HG03196 (cell line): ENCODE data around the gene NEK4.
A peak's percentile ranks its signal among the peaks of the same experiment; 100 is the strongest.

Source experiments
- ATAC-seq: cut with Tn5 transposase; IDR thresholded peaks from one replicate; pipeline ENCODE4 v1.9.1; 2021; ENCODE audit not compliant: unreplicated experiment

The NEK4 gene

GRCh38 chr3:52770496-52771333, at the start of gene NEK4:
Gene NEK4 (minus strand): TSS chr3:52770940. CDS start chr3:52770746, 194 bp downstream.
- ATAC-seq = peak; percentile 92

- no peak for ATAC-seq
Measured at GRCh38 chr3:52819936-52820335, 49.2 kb upstream of the NEK4 start.

GRCh38 chr3:52817860-52818259, 47.1 kb upstream of the NEK4 start:
- no peak for ATAC-seq

- no peak for ATAC-seq
Measured at GRCh38 chr3:52817221-52817620, 46.5 kb upstream of the NEK4 start.

- no peak for ATAC-seq
Measured at GRCh38 chr3:52816654-52817053, 45.9 kb upstream of the NEK4 start.

GRCh38 chr3:52816199-52816598, 45.5 kb upstream of the NEK4 start:
- ATAC-seq = no peak

GRCh38 chr3:52813810-52814209, 43.1 kb upstream of the NEK4 start:
- no peak for ATAC-seq

GRCh38 chr3:52811452-52812011, 40.8 kb upstream of the NEK4 start:
- no peak for ATAC-seq

GRCh38 chr3:52810923-52811322, 40.2 kb upstream of the NEK4 start:
- no peak for ATAC-seq

GRCh38 chr3:52809662-52810377, 39.1 kb upstream of the NEK4 start:
- ATAC-seq = no peak

- no peak for ATAC-seq
Measured at GRCh38 chr3:52809149-52809548, 38.4 kb upstream of the NEK4 start.

GRCh38 chr3:52805270-52806039, 34.7 kb upstream of the NEK4 start:
- ATAC-seq = no peak

- ATAC-seq = no peak
Measured at GRCh38 chr3:52801839-52802238, 31.1 kb upstream of the NEK4 start.

GRCh38 chr3:52800079-52800478, 29.3 kb upstream of the NEK4 start:
- ATAC-seq = no peak

GRCh38 chr3:52798978-52799476, 28.3 kb upstream of the NEK4 start:
- ATAC-seq = no peak

GRCh38 chr3:52798376-52798977, 27.7 kb upstream of the NEK4 start:
- no peak for ATAC-seq

GRCh38 chr3:52796411-52796810, 25.7 kb upstream of the NEK4 start:
- no peak for ATAC-seq

GRCh38 chr3:52795298-52795900, 24.7 kb upstream of the NEK4 start:
- no peak for ATAC-seq

- ATAC-seq = no peak
Measured at GRCh38 chr3:52794612-52795099, 23.9 kb upstream of the NEK4 start, which contains the start of gene ITIH3. Gene ITIH3 (plus strand): TSS chr3:52794796. CDS start chr3:52794804, 8 bp downstream.
